AG09309 (cell line): ENCODE results near the gene ZBTB33.

ENCODE experiments used
- DNase-seq: peaks from one replicate; pipeline ENCODE4 v3.0.0-alpha.2; 2010; ENCODE audit warnings: low read depth
- H3K4me3 ChIP-seq: 2 replicates; pipeline ENCODE4 v1.5.1; 2011; ENCODE audit warnings: mild to moderate bottlenecking, low read depth, low read length, moderate library complexity; ENCODE audit not compliant: control insufficient read depth
- TF ChIP-seq, protein P1 (sequence below): IDR thresholded peaks from 2 replicates; pipeline ENCODE4 v1.5.1; 2011; ENCODE audit warnings: mild to moderate bottlenecking, low read depth, low read length, inconsistent platforms; ENCODE audit not compliant: insufficient read depth, control insufficient read depth; ENCODE audit errors: missing control alignments

Gene ZBTB33

GRCh38 chrX:120262859-120263708, 12.5 kb downstream of the ZBTB33 start:
- TF ChIP-seq, protein P1, sequence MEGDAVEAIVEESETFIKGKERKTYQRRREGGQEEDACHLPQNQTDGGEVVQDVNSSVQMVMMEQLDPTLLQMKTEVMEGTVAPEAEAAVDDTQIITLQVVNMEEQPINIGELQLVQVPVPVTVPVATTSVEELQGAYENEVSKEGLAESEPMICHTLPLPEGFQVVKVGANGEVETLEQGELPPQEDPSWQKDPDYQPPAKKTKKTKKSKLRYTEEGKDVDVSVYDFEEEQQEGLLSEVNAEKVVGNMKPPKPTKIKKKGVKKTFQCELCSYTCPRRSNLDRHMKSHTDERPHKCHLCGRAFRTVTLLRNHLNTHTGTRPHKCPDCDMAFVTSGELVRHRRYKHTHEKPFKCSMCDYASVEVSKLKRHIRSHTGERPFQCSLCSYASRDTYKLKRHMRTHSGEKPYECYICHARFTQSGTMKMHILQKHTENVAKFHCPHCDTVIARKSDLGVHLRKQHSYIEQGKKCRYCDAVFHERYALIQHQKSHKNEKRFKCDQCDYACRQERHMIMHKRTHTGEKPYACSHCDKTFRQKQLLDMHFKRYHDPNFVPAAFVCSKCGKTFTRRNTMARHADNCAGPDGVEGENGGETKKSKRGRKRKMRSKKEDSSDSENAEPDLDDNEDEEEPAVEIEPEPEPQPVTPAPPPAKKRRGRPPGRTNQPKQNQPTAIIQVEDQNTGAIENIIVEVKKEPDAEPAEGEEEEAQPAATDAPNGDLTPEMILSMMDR: no peak
- H3K4me3 ChIP-seq: no peak overlapping the region
- no peak for DNase-seq

DNA sequence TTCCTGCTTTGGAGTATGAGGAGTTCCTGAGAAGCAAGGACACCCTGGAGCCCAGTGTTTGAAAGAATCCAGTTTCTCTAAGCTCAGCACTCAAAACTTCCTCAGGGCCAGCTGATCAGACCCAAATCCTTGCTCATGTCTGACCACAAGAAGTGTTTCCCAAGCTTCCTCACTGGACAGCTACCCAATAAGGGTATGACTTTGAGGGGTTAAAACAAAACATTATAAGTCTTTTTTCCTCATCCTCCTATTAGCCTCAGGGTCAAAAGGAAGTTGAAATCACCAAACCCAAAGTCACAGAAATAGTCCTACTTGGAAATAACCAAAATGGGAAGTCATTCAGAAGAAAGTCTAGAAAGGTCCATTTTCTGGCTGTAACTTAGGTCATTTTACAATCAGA, 13.7 kb downstream of the ZBTB33 start:
- DNase-seq: no peak
- H3K4me3 ChIP-seq: no peak overlapping the region
- TF ChIP-seq, protein P1: no peak

GRCh38 chrX:120269373-120270035, 18.9 kb downstream of the ZBTB33 start:
- TF ChIP-seq, protein P1: no peak
- DNase-seq: no peak
- no peak overlapping the region for H3K4me3 ChIP-seq

GRCh38 chrX:120270567-120270966, 20.0 kb downstream of the ZBTB33 start:
- no peak for DNase-seq
- no peak overlapping the region for H3K4me3 ChIP-seq
- TF ChIP-seq, protein P1: no peak

DNA sequence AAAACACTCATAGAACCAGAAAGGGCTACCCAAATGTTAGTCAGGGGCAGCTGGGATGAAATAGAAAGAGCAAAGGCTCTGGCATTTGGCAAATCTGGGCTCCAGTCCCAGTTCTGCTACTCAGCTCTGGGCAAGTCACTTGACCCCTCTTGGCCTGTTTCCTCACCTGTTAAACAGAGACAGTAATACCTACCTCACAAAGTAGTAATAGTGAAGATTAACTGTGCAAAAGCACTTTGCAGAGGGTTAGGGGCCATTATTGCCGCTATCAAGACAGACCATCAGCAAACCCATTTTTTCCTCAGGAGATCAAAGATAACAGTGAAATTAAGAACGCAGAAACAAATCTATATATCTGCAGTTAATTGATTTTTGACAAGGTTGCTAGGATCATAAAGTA, 20.6 kb downstream of the ZBTB33 start:
- no peak for DNase-seq
- TF ChIP-seq, protein P1: no peak
- no peak overlapping the region for H3K4me3 ChIP-seq

DNA sequence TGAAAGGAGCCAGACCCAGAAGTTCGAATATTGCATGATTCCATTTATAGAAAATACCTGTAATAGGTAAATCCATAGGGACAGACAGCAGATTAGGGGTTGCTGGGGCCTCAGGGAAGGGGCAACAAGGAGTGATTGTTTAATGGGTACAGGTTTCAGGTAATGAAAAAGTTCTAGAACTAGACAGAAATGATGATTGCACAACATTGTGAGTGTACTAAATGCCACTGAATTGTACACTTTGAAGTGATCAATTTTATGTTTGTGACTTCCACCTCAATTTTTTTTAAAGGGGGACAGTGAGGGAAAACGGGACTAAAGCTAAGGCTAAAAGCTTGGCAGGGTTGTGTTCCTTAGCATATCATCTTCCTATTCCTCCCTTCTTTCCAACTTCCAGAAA, 23.5 kb downstream of the ZBTB33 start:
- TF ChIP-seq, protein P1: no peak
- no peak for DNase-seq
- no peak overlapping the region for H3K4me3 ChIP-seq
